Measurements from ENCODE around the gene PGGT1B. TPM values are rescaled to one million over a fixed set of nuclear protein-coding genes. Genes with fewer than 3 reads are reported as not detected.

The PGGT1B gene
- 13.1 and 19.9 TPM in 2 replicates for total RNA-seq

GRCh38 chr5:115262321-115263077 lies at the start of gene PGGT1B:
Gene PGGT1B (minus strand): TSS chr5:115262877. CDS start chr5:115262851, 26 bp downstream.

GRCh38 chr5:115296124-115297022 lies 33.7 kb upstream of the PGGT1B start, which contains the start of gene CCDC112:
Gene CCDC112 (minus strand): TSS chr5:115296654. CDS start chr5:115296543, 111 bp downstream.

GRCh38 chr5:115169487-115170133 lies 93.1 kb downstream of the PGGT1B start, which contains the start of gene TRIM36:
Gene TRIM36 (minus strand): TSS chr5:115169908. CDS start chr5:115169634, 274 bp downstream.

Other genes with a start within 250 kb of the PGGT1B start
- gene TRIM36, start 93.0 kb downstream of the PGGT1B start, total RNA-seq, result 2.4 and 2.5 TPM in 2 replicates
- 10.1 and 13.2 TPM in 2 replicates for gene CCDC112, start 33.8 kb upstream of the PGGT1B start, total RNA-seq